H54 (cell line): ENCODE measurements around the gene CBX6.

Experiments used
- DNase-seq: peaks from one replicate; pipeline ENCODE4 v3.0.0; 2011; ENCODE audit warnings: low spot score, mixed read lengths; ENCODE audit not compliant: insufficient read length
- FAIRE-seq: peaks from 3 replicates; lab custom pipeline; 2011; peaks lifted over from hg19 to GRCh38; lab: Jason Lieb, UNC
- POLR2A ChIP-seq: IDR thresholded peaks from 2 replicates; pipeline ENCODE4 v1.6.1; 2011; ENCODE audit warnings: low read depth, mild to moderate bottlenecking, low read length

The CBX6 gene

GRCh38 chr22:38881997-38882879, 10.2 kb upstream of the CBX6 start:
- DNase-seq (no peak), FAIRE-seq (no peak)
- no peak for TF ChIP-seq POLR2A

GRCh38 chr22:38881464-38881871, 9.5 kb upstream of the CBX6 start:
- FAIRE-seq = no peak

GRCh38 chr22:38879961-38880360, 7.9 kb upstream of the CBX6 start:
- DNase-seq (no peak), FAIRE-seq (no peak)
- TF ChIP-seq POLR2A = no peak

More at GRCh38 chr22:38881464-38881871, 9.5 kb upstream of the CBX6 start:
- no peak for TF ChIP-seq POLR2A
- DNase-seq = no peak

- no peak for DNase-seq
- no peak for TF ChIP-seq POLR2A
- FAIRE-seq = no peak
These were observed 7.2 kb upstream of the CBX6 start for GRCh38 chr22:38879108-38879729.

GRCh38 chr22:38878001-38878400, 6.0 kb upstream of the CBX6 start:
- DNase-seq (no peak), FAIRE-seq (no peak)
- TF ChIP-seq POLR2A = no peak

GRCh38 chr22:38874529-38875222, 2.7 kb upstream of the CBX6 start:
- TF ChIP-seq POLR2A = no peak
- DNase-seq (no peak), FAIRE-seq (no peak)

- no peak for FAIRE-seq
- no peak for DNase-seq
These were observed 1.7 kb upstream of the CBX6 start for GRCh38 chr22:38873469-38874411.

GRCh38 chr22:38872831-38873248, 824 bp upstream of the CBX6 start:
- FAIRE-seq (no peak), DNase-seq (peak; percentile 38)
- TF ChIP-seq POLR2A = no peak

More at GRCh38 chr22:38873469-38874411, 1.7 kb upstream of the CBX6 start:
- no peak for TF ChIP-seq POLR2A

GRCh38 chr22:38871360-38872171, 450 bp downstream of the CBX6 start:
- no peak for TF ChIP-seq POLR2A
- FAIRE-seq = no peak
- DNase-seq = no peak

- no peak for FAIRE-seq
- no peak for TF ChIP-seq POLR2A
- no peak for DNase-seq
These were observed 1.1 kb downstream of the CBX6 start for GRCh38 chr22:38870791-38871359.

- FAIRE-seq (peak; percentile 33), DNase-seq (peak; percentile 76)
- TF ChIP-seq POLR2A = no peak
These were observed 1.7 kb downstream of the CBX6 start for GRCh38 chr22:38870312-38870741.

GRCh38 chr22:38869663-38870062, 2.4 kb downstream of the CBX6 start:
- FAIRE-seq = no peak
- TF ChIP-seq POLR2A = no peak
- no peak for DNase-seq
